Fibroblast of mammary gland (primary cell): Measurements from ENCODE around the gene SIAH2.

Source experiments
- DNase-seq: peaks from one replicate; pipeline ENCODE4 v3.0.0-alpha.2; 2010; ENCODE audit warnings: low read depth
- H3K4me3 ChIP-seq: 2 replicates; pipeline ENCODE4 v1.5.1; 2011; ENCODE audit warnings: low read depth, mild to moderate bottlenecking, low read length, moderate library complexity; ENCODE audit not compliant: control insufficient read depth
- TF ChIP-seq, protein P1 (sequence below): conservative IDR thresholded peaks from 2 replicates; pipeline ENCODE4 v1.5.1; 2011; ENCODE audit warnings: low read depth, low read length, inconsistent platforms; ENCODE audit not compliant: control insufficient read depth, insufficient read depth

SIAH2 gene

DNA sequence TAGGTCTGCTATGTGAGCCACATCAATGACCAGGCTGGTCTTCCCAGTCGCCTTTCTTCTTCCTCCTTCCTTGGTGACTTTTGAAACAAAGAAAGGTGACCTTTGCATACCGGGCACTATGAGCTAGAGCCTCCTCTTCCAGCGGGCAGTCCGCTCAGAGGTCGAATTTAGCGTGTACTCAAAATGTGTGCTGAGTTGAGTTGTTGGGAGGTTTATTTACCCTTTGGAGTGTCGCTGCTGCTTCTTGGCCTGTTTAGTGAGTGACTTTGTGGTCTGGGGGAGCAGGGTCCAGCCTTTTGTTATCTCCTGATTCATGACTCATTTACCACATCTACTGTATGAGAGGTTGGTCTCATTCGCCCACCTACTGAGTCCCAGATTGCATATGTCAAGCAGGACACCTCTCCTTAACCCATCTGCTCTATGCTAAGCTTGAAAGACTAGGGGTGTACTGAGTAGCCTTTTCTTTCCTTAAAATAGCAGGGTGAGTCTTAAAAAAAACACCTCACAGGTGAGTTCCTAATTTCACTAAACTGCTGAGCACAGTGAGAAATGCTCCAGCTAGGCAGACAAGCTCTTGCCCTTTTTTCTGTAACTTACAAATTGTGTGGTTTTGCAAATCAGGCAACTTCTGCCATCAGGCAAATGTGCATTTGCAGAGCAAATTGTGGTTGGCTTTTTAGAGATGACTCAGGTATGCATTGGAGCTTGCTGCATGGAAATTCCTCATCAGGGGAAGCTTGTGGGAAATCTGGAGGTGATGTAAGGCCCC lies 3.2 kb upstream of the SIAH2 start:
- no peak overlapping the region for H3K4me3 ChIP-seq
- TF ChIP-seq, protein P1, sequence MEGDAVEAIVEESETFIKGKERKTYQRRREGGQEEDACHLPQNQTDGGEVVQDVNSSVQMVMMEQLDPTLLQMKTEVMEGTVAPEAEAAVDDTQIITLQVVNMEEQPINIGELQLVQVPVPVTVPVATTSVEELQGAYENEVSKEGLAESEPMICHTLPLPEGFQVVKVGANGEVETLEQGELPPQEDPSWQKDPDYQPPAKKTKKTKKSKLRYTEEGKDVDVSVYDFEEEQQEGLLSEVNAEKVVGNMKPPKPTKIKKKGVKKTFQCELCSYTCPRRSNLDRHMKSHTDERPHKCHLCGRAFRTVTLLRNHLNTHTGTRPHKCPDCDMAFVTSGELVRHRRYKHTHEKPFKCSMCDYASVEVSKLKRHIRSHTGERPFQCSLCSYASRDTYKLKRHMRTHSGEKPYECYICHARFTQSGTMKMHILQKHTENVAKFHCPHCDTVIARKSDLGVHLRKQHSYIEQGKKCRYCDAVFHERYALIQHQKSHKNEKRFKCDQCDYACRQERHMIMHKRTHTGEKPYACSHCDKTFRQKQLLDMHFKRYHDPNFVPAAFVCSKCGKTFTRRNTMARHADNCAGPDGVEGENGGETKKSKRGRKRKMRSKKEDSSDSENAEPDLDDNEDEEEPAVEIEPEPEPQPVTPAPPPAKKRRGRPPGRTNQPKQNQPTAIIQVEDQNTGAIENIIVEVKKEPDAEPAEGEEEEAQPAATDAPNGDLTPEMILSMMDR: no peak
- DNase-seq: peak; percentile 63

- no peak for DNase-seq
- H3K4me3 ChIP-seq: no peak overlapping the region
- TF ChIP-seq, protein P1: no peak
These were observed 2.0 kb upstream of the SIAH2 start for GRCh38 chr3:150764967-150765366.

GRCh38 chr3:150764566-150764965 lies 1.6 kb upstream of the SIAH2 start:
- no peak for DNase-seq
- no peak overlapping the region for H3K4me3 ChIP-seq
- TF ChIP-seq, protein P1: no peak

DNA sequence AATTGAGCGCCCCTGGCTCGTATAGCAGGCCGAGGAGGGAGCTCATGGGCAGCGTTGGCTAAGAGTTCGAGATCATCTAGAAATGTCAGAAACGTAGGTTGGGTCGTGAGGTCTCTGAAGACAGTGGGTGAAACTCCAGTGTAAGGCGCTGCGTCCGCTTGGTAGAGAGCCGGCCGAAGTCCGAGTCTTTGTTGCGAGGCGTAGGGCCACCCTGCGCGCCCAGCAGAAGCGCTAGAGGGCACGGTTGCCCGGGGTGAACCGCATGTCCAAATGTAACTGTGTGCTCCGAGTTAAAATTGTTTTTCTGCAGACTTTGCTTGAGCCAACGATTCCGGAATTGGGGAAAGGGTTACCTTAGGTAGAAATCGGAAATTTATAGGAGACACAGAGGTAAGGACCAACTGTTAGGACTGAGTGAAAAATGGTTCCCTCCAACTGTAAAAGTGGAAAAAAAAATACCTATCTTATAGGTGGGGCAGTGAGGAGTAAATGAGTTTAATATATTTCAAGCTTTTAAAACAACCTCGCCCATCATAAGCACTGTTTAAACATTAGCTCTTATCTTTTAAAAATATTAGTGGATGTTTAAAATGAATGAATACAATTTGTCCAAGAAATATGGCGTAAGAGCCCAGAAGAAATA lies 993 bp upstream of the SIAH2 start:
- TF ChIP-seq, protein P1: peak; percentile 49
- DNase-seq: peak; percentile 51

DNA sequence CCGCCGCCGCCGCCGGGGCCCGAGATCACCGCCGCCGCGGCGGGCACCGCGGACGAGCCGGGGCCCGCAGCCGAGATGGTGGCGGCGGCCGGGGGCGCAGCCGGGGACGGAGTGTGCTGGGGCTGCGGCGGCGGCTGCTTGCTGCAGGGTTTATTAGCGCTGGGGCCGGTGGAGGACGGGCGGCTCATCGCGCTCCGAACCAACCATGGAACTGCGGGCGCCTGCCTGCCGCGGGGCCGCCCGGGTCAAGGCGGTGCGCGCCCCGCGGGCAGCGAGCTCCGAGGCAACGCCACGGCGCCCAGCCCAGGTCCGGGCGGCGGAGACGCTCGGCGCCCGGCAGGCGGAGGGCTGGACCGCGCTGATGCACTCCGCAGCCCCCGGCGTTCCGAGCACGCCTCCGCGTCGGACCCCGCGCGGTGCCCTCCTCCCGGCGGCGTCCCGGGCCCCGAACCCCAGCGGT lies 277 bp downstream of the SIAH2 start:
- TF ChIP-seq, protein P1: no peak
- no peak for DNase-seq
- peak overlapping the region; percentile 82 for H3K4me3 ChIP-seq

More for the DNA sequence above, 993 bp upstream of the SIAH2 start:
- H3K4me3 ChIP-seq: peak overlapping the region; percentile 66

- DNase-seq: peak; percentile 67
- H3K4me3 ChIP-seq: peak overlapping the region; percentile 82
- TF ChIP-seq, protein P1: no peak
These were observed 923 bp downstream of the SIAH2 start for GRCh38 chr3:150761831-150762661.
